Fibroblast of the aortic adventitia (primary cell): ENCODE results near the gene GPLD1. TPM values are rescaled to one million over a fixed set of nuclear protein-coding genes. Genes with fewer than 3 reads are reported as not detected.

ENCODE experiments used
- DNase-seq: peaks from one replicate; pipeline ENCODE4 v3.0.0-alpha.2; 2010; ENCODE audit warnings: low read depth
- H3K4me3 ChIP-seq: 2 replicates; pipeline ENCODE4 v1.5.1; 2011; ENCODE audit warnings: low read depth, mild to moderate bottlenecking, control low read depth, low read length, moderate library complexity
- CTCF ChIP-seq: IDR thresholded peaks from 2 replicates; pipeline ENCODE4 v1.5.1; 2011; ENCODE audit warnings: mild to moderate bottlenecking, low read length, control low read depth, inconsistent platforms; ENCODE audit not compliant: insufficient read depth
- total RNA-seq: library from RNA; depleted of rRNA; stranded (reverse); fragments of >200 nt; gene quantifications from 2 replicates; pipeline ENCODE4 v1.2.3, GENCODE V29; 2012; ENCODE audit warnings: low replicate concordance

The GPLD1 gene
- total RNA-seq, 1 donor = 0.27 TPM

DNA sequence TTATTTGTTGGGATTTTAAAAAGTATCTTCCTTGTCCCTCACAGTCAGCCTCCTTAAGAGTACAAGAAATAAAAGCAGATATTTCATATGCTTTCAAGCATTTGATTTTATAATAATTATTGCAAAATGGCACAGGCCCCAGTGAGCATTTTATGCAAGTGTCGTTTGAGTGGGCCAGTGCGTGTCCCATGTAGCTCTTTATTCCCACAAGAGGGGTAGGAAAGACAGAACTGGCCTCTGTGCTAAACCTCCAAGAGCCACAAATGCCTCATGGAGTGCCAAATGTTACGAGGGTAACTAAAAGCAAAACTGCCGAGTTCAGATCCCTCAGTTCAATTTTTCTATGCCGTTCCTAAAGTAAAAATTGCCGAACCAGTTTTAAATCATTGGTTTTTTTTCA, 12.7 kb downstream of the GPLD1 start:
- no peak overlapping the region for H3K4me3 ChIP-seq
- TF ChIP-seq CTCF = no peak
- no peak for DNase-seq

DNA sequence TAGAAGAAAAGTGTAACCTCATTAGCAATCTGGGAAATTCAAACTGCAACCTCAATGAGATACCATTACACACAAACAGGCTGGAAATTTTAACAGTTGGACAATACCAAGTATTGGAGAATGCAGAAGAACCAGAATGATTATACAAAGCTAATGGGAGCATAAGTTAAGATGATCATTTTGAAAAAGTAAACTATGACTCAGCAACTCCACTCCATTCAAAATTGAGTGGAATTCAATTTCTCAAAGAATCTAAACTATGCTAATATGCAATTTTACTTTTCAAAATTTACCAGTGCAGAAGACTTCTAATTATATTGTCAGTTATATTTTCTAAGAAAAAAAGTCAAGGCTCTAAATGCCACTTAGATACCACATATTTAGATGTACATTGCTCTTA, 17.2 kb downstream of the GPLD1 start:
- no peak for TF ChIP-seq CTCF
- H3K4me3 ChIP-seq = no peak overlapping the region
- DNase-seq = no peak

GRCh38 chr6:24469811-24470210, 19.6 kb downstream of the GPLD1 start:
- DNase-seq = no peak
- no peak overlapping the region for H3K4me3 ChIP-seq
- TF ChIP-seq CTCF = no peak

DNA sequence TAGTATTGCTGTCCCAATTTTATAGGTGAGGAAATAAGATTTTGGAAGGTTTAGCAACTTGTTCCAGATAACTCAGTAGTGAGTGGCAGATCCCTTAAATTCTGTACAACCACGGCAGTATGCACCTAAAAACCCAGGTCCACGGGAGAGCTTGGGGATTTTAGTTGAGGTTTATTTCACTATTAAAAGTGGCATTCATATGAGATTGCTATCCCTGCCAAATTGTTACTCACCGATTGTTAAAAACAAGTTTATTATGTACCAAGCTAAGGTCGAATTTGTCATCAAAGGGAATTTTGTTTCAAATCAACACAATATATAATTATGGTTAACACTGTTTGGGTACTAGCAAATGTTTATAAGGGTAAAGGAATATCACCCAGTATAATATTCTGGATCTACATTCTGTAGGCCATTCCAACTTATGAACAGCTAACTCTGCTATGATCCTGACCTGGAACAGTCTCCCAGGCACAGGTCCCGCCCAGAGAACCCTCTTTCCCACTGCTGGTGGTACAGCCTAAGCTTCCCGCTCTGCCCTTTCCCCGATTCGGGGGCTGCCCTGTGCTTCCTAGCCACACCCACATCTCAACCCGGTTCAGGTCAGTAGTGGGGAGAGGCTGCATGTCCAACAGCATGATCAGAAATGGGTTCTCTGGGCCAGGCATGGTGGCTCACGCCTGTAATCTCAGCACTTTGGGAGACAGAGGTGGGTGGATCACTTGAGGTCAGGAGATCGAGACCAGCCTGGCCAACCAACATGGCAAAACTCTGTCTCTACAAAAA, 24.9 kb downstream of the GPLD1 start:
- no peak overlapping the region for H3K4me3 ChIP-seq
- no peak for DNase-seq
- no peak for TF ChIP-seq CTCF

GRCh38 chr6:24460966-24461365, 28.4 kb downstream of the GPLD1 start:
- no peak for DNase-seq
- no peak for TF ChIP-seq CTCF

GRCh38 chr6:24458941-24459340, 30.4 kb downstream of the GPLD1 start:
- DNase-seq = no peak
- TF ChIP-seq CTCF = no peak
- no peak overlapping the region for H3K4me3 ChIP-seq

More at GRCh38 chr6:24460966-24461365, 28.4 kb downstream of the GPLD1 start:
- no peak overlapping the region for H3K4me3 ChIP-seq

GRCh38 chr6:24458134-24458533, 31.2 kb downstream of the GPLD1 start:
- TF ChIP-seq CTCF = no peak
- DNase-seq = no peak
- H3K4me3 ChIP-seq = no peak overlapping the region
